HS-5 (cell line): ENCODE results near the gene SEPTIN5.

ENCODE experiments used
- DNase-seq: peaks from one replicate; pipeline ENCODE4 v3.0.0-alpha.2; 2012; ENCODE audit warnings: low read depth

The SEPTIN5 gene

DNA sequence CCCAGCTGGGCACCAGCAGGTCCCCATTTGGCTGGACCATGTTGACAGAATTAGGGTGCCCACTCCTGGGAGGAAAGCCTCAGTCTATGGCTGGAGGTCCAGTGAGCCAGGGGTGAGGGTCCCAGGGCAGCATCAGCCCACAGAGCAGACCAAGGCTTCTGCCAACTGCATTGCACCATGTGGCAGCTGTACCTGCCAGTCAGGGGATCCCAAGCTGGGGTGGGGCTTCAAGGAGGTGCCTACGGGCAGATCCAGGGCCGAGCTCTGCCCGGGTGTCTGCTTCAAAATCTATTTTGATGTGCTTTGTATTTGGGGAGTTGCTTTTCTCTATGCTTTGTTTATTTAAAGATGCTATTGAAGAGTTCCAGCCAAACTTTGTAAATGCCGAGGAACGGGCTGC, 19.5 kb downstream of the SEPTIN5 start:
- no peak for DNase-seq

DNA sequence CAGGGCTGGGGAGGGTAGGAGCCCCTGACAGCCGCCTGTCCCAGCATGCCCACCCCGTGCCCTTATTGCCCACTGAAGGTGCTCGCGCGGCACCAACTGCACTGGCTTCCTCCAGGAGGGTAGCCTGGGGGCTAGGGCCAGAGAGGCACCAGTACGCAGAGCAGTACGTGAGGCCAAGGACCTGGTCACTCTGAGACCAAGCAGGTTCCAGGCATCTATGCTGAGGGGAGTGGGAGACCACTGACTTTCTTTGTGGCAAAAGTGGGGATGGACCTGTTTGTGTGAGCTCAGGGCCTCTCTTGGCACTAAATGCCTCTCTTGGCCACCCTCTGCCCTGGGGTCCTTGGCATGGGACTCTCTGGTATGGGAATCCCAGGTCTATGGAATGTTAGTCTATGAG, 19.9 kb downstream of the SEPTIN5 start:
- no peak for DNase-seq

GRCh38 chr22:19734837-19735382, 20.6 kb downstream of the SEPTIN5 start:
- DNase-seq: no peak

DNA sequence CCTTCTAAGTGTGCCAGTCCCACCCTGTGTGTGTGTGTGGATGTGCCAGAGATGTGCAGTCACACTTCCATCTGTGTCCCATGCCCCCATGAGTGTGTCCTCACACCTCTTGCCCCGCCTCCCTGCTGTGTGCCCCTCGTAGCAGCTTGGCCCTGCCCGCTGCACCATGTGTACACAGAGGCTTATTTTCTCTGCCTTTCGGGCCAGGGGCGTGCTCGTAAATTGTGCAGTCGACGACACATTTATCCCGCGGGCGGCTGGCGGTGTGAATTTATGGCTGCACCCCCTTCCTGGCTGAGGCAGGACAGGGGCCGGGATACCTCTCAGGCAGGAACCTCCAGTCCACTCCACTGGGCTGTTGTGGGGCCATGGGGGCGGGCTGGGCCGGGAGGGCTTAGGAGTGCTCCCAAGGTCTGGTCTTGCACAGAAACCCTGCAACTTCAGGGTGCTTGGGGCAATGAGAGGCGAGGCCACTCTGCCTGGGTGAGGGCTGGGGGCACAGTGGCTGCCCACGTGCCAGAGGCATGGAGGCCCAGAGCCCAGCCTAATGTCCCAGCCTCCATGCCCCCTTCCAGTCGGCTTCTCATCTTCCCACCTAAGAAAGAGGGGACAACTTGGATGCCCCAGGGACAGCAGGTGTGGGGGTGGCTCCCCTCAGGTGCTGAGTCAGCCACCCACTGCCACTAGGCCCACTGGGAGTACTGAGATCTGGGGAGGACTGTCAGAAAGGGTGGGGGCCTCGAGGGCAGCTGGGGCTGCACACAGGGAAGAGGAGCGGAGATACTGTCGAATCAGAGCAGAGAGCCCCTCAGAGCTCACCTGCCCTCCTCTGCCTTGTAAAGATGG, 21.6 kb downstream of the SEPTIN5 start:
- DNase-seq: no peak

- no peak for DNase-seq
These were observed 23.8 kb downstream of the SEPTIN5 start for GRCh38 chr22:19737846-19738663.

DNA sequence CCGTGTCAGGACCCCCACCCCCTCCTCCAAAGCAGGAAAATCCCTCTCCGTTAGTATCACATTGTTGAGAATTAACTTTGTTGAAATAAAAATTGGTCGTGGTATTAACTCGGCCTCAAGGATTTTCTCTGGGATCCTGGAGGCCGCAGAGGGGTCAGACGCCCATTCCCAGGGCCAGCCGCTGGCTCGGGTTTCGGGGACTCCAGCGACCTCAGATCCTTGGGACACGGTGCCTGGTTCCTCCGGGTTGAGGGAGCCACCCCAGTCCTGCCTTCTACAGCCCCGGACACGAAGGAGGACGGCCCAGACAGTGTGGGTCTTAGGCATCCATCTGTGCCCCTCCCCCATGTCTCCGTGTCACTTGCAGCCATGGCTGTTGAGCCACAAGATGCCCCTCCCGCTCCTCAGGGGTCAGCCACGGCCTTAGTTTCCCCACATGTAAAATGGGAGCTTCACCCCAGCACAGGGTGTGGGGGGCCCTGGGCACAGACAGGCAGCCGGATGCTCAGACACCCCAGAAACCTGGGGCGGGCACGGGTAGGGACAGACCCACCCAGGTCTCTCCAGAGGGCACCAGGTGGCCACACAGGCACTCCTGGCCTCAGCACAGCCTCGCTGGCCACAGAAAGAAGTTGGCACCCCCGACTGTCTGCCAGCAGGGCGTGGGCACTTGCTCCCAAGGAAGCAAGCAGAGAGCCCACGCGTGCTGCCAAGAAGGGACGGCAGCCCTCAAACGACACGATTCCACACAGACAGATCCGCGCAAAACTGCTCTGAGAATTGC, 24.6 kb downstream of the SEPTIN5 start:
- DNase-seq: no peak

DNA sequence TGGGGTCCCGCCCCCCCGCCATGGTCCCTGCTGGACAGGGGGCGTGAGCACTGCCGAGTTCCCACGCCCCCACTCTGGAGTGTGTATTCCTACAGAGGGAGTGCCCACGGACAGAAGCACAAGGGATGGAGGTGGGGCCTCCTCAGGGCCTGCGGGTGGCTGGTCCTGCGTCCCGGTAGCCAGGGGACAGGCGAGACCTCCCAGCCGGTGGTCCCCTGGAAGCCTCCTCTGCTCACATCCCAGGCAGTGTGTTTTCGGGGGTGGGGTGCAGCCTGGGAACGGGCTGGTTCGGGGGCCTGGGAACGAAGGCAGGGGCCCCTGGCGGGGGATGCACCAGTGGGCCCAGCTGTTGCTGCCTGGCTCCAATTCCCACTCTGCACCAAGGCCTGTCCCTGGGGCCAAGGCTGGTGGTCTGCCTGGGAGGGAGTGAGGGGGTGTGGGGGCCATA, 25.2 kb downstream of the SEPTIN5 start:
- DNase-seq: no peak

DNA sequence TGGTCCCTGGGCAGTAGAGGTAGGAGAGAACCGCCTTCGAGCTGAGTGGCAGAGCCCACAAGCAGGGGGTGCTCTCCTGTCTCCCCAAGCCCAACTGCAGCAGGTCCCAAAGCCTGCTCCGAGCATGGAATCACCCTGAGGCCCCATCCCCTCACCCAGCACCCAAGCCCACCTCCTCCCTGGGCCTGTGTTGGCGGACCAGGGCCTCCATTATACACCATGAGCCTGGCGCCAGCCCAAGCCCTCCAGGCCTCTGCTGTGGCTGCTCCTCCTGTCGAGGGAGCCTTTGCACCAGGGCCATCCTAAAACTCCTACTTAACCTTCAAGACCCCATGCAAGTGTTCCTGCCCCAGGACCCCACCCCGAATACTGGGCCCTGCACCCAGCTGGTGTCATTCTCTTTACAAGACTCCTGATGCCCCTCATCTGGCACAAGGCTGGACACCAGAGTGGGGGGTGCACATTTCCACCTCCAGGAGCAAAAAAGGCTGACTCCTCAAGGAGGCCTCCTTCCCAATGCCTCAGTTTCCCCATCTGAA, 25.7 kb downstream of the SEPTIN5 start:
- no peak for DNase-seq

- DNase-seq: no peak
These were observed 26.3 kb downstream of the SEPTIN5 start for GRCh38 chr22:19740586-19740985.

- DNase-seq: no peak
These were observed 26.8 kb downstream of the SEPTIN5 start for GRCh38 chr22:19741053-19741452.

DNA sequence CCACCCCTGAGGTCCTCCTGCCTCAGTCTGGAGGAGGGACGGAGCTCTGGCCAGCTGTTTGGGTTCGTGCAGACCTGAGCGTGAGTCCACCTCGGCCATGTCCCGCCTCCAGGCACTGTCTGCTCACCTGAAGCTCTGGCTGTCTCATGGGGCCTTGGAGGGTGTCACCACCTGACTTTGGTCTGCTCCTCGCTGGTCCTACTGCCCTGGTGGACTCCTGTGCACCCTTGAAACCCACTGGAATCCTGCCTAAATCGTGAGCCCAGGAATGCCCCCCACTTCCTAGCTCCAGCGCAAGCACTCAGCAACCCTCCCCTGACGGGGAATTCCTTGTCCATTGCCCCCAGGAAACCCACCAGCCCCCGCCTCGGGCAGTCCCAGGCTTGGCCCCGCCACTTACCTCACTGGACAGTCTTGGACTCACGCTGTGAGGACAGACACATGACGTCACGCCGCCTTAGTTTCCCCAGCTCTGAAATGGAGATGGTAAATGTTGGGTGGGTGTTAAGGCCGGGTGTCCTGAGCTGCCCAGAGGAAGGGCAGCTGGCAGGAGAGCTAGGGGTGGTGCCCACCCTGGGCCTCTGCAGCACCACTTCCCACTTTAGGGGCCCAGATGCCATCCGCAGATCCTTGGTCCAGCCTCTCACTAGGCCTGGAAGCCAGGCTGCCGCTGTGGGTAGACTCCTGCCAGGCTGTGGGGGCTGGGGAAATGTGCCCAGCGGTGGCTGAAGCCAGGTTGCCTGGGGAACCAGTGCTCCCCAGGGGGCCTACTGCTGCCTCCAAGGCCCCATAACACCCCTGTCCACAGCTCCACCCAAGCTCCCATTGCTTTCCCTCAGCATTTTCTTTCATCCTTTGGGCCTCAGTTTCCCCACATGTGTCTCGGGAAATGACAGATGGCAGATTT, 28.1 kb downstream of the SEPTIN5 start:
- DNase-seq: no peak

- DNase-seq: no peak
These were observed 28.8 kb downstream of the SEPTIN5 start for GRCh38 chr22:19743081-19743480.

DNA sequence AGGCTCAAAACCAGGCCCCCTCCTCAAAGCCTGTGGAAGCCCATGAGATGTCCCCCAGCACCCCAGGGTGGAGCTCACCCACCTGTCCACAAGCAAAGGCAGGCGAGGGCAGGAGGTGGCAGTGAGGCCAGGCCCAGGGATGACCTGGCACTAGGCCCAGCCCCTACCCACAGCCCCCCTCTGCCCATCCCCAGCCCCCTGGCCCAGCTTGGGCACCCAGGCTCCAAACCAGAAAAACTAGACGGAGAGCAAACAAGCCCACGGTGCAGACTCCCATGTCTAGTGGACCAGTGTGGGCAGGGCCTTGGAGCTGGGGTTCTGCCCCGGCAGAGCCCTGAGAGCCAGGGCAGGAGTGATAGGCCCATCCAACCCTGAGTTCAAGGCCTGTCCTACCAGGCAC, 29.3 kb downstream of the SEPTIN5 start:
- DNase-seq: no peak

DNA sequence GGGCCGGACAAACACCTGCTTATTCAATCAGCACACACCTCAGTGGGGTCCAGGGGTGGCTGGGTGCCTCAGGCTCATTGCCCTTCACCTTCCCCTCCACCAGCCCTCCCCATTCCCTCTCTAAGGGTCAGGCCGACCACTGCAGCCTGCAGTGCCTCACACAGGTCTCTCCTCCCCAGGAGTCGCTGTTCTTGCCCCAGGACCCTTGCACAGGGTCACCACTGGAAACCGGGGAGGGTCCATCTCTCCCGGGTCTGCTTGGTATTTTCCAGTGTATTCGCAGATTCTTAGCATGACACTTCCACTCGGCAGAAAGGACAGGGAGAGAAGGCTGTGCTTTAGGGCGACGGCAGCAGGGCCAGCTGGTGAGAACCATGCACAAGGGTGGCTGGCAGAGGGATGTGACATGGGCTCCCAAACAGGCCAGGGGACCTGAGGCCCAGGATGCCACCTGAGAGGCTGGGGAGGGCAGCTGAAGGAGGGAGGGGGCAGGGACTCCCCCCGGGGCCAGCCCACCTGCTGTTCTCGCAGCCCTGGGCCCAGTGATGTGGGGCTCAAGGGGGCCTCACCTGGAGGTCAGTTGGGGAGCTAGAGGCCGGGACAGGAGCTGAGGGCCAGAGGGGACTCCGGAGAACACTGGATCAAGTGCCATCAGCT, 30.2 kb downstream of the SEPTIN5 start:
- DNase-seq: no peak

DNA sequence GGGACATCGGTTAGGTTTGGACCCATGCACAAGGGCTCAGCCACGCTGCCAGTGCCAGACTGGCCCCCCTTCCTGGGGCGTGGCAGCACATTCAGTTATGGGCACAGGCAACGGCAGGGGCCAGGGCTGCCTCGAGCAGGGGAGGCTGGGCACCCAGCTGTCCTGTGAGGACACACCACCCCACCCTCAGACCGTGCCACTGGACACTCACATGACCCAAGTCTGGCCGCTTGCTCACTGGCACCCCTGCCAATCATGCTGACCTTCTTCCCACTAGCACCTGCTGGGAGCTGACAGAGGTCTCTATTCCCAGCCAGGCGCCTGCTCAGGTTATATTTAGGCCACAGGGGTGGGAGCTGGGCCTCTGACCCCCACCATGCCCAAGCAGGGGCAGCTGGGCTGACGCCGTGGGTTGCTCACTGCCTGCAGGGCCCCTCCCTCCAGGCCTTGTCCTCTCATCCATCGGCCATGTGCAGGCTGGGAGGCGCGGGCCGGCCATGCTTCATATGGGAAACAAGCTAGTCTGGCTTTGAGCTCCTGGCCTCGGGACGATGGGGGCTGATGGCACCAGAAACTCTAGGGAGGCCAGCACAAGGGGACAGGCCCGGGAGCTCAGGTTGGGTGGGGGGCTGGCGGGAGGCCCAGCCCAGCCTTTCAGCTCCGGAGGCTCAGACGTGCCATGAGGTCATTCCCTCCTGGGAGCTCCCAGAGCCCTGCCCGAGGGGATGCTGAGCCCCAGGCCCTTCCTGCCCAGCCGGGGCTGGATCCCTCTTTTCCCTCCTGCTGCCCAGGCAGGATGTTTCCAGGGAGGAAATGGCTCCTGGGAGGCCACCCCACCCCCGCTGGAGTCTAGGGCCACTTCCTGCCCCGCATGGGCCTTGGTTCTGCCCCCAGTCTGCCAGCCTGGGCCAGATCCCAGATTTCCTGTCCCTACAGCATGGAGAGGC, 31.1 kb downstream of the SEPTIN5 start:
- DNase-seq: no peak

DNA sequence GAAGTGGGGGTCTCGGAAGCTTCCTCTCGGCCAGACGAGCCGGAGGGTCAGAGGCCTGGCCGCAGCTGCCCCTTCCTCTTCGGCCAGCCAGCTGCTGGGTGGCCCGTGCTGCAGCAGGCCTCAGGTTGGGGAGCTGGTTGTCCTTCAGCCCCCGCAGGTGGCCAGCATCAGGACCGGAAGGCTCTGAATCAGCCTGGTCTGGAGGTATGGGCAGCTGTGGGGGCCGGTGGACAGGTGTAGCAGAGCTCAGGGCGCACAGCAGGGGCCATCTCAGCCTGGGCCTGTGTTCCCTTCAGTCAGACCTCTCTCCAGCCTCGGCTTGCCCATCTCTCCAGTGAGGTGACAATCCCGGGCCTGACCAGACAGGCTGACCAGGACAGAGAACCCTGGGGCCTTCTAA, 32.4 kb downstream of the SEPTIN5 start:
- no peak for DNase-seq

GRCh38 chr22:19747551-19747950, 33.2 kb downstream of the SEPTIN5 start:
- no peak for DNase-seq

DNA sequence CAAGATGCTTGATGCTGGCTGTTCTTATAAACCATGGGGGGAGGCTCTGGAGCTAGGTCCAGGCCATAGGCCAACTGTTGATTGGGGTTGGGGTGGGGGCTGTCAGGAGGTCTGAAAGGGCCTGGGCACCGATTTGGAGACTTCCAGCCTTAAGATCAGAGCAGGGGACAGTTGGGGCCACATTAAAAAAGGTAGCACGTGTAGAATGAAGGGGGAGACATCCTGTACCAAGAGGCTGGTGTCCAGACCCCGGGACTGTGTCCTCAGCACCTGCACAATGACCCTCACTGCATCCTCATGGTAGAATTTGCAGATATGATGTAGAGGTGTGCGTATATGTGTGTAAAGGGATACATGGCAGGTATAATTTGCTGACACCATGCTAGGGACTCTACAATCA, 33.8 kb downstream of the SEPTIN5 start:
- no peak for DNase-seq
